ENCODE data around the gene PPM1H.

- TF ChIP-seq POLR2AphosphoS5 (IDR thresholded peaks at IDR 0.05) (no peak), CTCF (IDR thresholded peaks at IDR 0.05) (no peak), POLR2A (IDR thresholded peaks at IDR 0.05) (no peak)
These were observed 135.1 kb downstream of the PPM1H start for GRCh38 chr12:62799766-62800406.

Measured in sigmoid colon (tissue), 4 donors.